HCT116 (cell line): ENCODE data around the gene MYZAP. TPM values are rescaled to one million over a fixed set of nuclear protein-coding genes. Genes with fewer than 3 reads are reported as not detected.
"Not testable (repeated sequence)": the region's sequence is repeated elsewhere in the genome, so short reads cannot be mapped to it uniquely, and the experiment has no call there.

Experiments used
- ATAC-seq: fragments of 200-7000 bp; cut with Tn5 transposase; 2 replicates; pipeline ENCODE4 v1.9.1; 2020; ENCODE audit warnings: mild to moderate bottlenecking, moderate library complexity
- BruUV-seq: library from RNA; stranded (reverse); fragments of 400-500 nt; replicated peaks from 2 replicates; lab custom pipeline; 2021; lab: Mats Ljungman, UMichigan
- CTCF ChIA-PET: fragments of 300-600 bp; sonication (Branson Sonifier 250); formaldehyde crosslinking; loops from one replicate; lab custom pipeline; 2021; ENCODE audit warnings: antibody characterized with exemption; lab: Charles Lee
- POLR2A ChIA-PET: fragments of 300-600, 350-600 bp; sonication (Branson Sonifier 250); formaldehyde crosslinking; loops from one replicate; lab custom pipeline; 2021; ENCODE audit warnings: antibody characterized with exemption; lab: Charles Lee
- RAD21 ChIA-PET, 2 experiments: fragments of 300-600 bp; sonication (Branson Sonifier 250); formaldehyde crosslinking; loops; one replicate each; lab custom pipeline; 2023; ENCODE audit warnings: low total read pairs in 2 of 2; ENCODE audit not compliant: uncharacterized antibody in 2 of 2, unreplicated experiment in 2 of 2, low non-redundant PET in 1 of 2; lab: Charles Lee
- DNase-seq: peaks from one replicate; pipeline ENCODE4 v3.0.0-alpha.2; 2010; ENCODE audit warnings: low read depth, low spot score
- H2AFZ ChIP-seq: fragments of 200-600 bp; shearing (Covaris generic), sonication (generic); 2 replicates; pipeline ENCODE4 v1.6.1; 2017; ENCODE audit warnings: low read depth, mixed run types, mixed read lengths, antibody characterized with exemption, low read length; ENCODE audit not compliant: poor library complexity, severe bottlenecking
- H3K27ac ChIP-seq: 2 replicates; pipeline ENCODE4 v1.5.1; 2012; ENCODE audit warnings: low read depth, low read length
- H3K27me3 ChIP-seq: fragments of 200-600 bp; sonication (generic); 2 replicates; pipeline ENCODE4 v1.6.1; 2016; ENCODE audit warnings: mixed run types, low read length, mixed read lengths; ENCODE audit not compliant: insufficient read depth
- H3K36me3 ChIP-seq, 2 experiments: fragments of 200-500 bp in 1 of 2; fragments of 200-600 bp in 1 of 2; sonication (Bioruptor generic) in 1 of 2; sonication (generic) in 1 of 2; 2 replicates each; pipeline versions ENCODE4 v1.5.1 to v1.6.1; 2014 to 2016; ENCODE audit warnings: low read length in 2 of 2, inconsistent platforms in 1 of 2, mixed read lengths in 1 of 2, mixed run types in 1 of 2; ENCODE audit not compliant: insufficient read depth in 2 of 2, control insufficient read depth in 1 of 2
- H3K4me1 ChIP-seq, 2 experiments: fragments of 200-600 bp in 1 of 2; sonication (generic) in 1 of 2; 2 replicates each; pipeline versions ENCODE4 v1.5.1 to v1.6.1; 2012 to 2017; ENCODE audit warnings: low read length in 2 of 2, inconsistent platforms in 1 of 2, mild to moderate bottlenecking in 1 of 2, mixed read lengths in 1 of 2, mixed run types in 1 of 2, moderate library complexity in 1 of 2; ENCODE audit not compliant: insufficient read depth in 2 of 2, control insufficient read depth in 1 of 2
- H3K4me2 ChIP-seq: fragments of 200-600 bp; sonication (generic); 2 replicates; pipeline ENCODE4 v1.6.1; 2017; ENCODE audit warnings: mixed run types, low read length, mixed read lengths
- H3K4me3 ChIP-seq, 2 experiments: fragments of 200-600 bp in 1 of 2; sonication (generic) in 1 of 2; replicated peaks in 1 of 2; 2 replicates each; pipeline ENCODE4 v1.5.1; 2011 to 2016; ENCODE audit warnings: low read length in 2 of 2, control low read depth in 1 of 2, low read depth in 1 of 2, mild to moderate bottlenecking in 1 of 2, mixed read lengths in 1 of 2, mixed run types in 1 of 2
- H3K79me2 ChIP-seq: fragments of 200-600 bp; sonication (generic); 2 replicates; pipeline ENCODE4 v1.6.1; 2017; ENCODE audit warnings: mild to moderate bottlenecking, mixed run types, low read length, moderate library complexity, mixed read lengths; ENCODE audit not compliant: insufficient read depth
- H3K9ac ChIP-seq: fragments of 200-600 bp; sonication (generic); 2 replicates; pipeline ENCODE4 v1.6.1; 2016; ENCODE audit warnings: low read length, mixed read lengths
- H3K9me2 ChIP-seq: fragments of 200-600 bp; sonication (generic), shearing (Covaris generic); 2 replicates; pipeline ENCODE4 v1.6.1; 2017; ENCODE audit warnings: mixed run types, mild to moderate bottlenecking, moderate library complexity; ENCODE audit not compliant: insufficient read depth
- H3K9me3 ChIP-seq, 2 experiments: fragments of 200-500 bp in 1 of 2; fragments of 200-600 bp in 1 of 2; sonication (Bioruptor generic) in 1 of 2; sonication (generic) in 1 of 2; 2 replicates each; pipeline ENCODE4 v1.6.1; 2014 to 2017; ENCODE audit warnings: low read length in 2 of 2, mixed read lengths in 2 of 2, inconsistent platforms in 1 of 2, low read depth in 1 of 2, mild to moderate bottlenecking in 1 of 2, mixed run types in 1 of 2, moderate library complexity in 1 of 2; ENCODE audit not compliant: control insufficient read depth in 1 of 2, insufficient read depth in 1 of 2
- H4K20me1 ChIP-seq: fragments of 200-600 bp; sonication (generic), shearing (Covaris generic); 2 replicates; pipeline ENCODE4 v1.6.1; 2017; ENCODE audit warnings: mixed run types, mild to moderate bottlenecking, moderate library complexity; ENCODE audit not compliant: insufficient read depth
- CBX3 ChIP-seq: IDR thresholded peaks from 2 replicates; pipeline ENCODE4 v1.6.1; 2012; ENCODE audit warnings: low read depth
- CTCF ChIP-seq, 3 experiments: fragments of 200-600 bp in 1 of 3; sonication (generic) in 1 of 3; IDR thresholded peaks in 2 of 3; conservative IDR thresholded peaks in 1 of 3; 2 replicates each; pipeline ENCODE4 v1.5.1; 2012 to 2017; ENCODE audit warnings: low read depth in 2 of 3, low read length in 2 of 3, antibody characterized with exemption in 1 of 3, borderline replicate concordance in 1 of 3, control low read depth in 1 of 3, mild to moderate bottlenecking in 1 of 3, mixed read lengths in 1 of 3, mixed run types in 1 of 3, moderate library complexity in 1 of 3; ENCODE audit not compliant: insufficient read depth in 1 of 3
- EGR1 ChIP-seq: IDR thresholded peaks from 2 replicates; pipeline ENCODE4 v1.6.1; 2012; ENCODE audit warnings: low read depth
- ELF1 ChIP-seq: IDR thresholded peaks from 2 replicates; pipeline ENCODE4 v1.6.1; 2012; ENCODE audit warnings: low read depth, borderline replicate concordance
- EZH2 ChIP-seq: fragments of 200-600 bp; sonication (generic); IDR thresholded peaks from 2 replicates; pipeline ENCODE4 v1.6.1; 2017; ENCODE audit warnings: antibody characterized with exemption, mixed run types
- JUND ChIP-seq: IDR thresholded peaks from 2 replicates; pipeline ENCODE4 v1.6.1; 2012
- POLR2A ChIP-seq: IDR thresholded peaks from 2 replicates; pipeline ENCODE4 v1.7.0; 2011; ENCODE audit warnings: borderline replicate concordance; ENCODE audit not compliant: insufficient read depth, insufficient read length; ENCODE audit errors: extremely low read depth
- SIN3A ChIP-seq: IDR thresholded peaks from 2 replicates; pipeline ENCODE4 v1.6.1; 2012; ENCODE audit warnings: low read depth
- SRF ChIP-seq: IDR thresholded peaks from 2 replicates; pipeline ENCODE4 v1.6.1; 2012; ENCODE audit warnings: low read depth
- YY1 ChIP-seq: IDR thresholded peaks from 2 replicates; pipeline ENCODE4 v1.6.1; 2011; ENCODE audit warnings: low read length, low read depth, moderate library complexity, mild to moderate bottlenecking; ENCODE audit not compliant: insufficient replicate concordance; ENCODE audit errors: extremely low read depth
- ZNF274 ChIP-seq: fragments of 200-500 bp; sonication (Bioruptor generic); IDR thresholded peaks from 2 replicates; pipeline ENCODE4 v1.6.1; 2014; ENCODE audit warnings: mild to moderate bottlenecking, low read depth, low read length, inconsistent platforms
- intact Hi-C: fragments of 100-400 bp; cut with micrococcal nuclease; formaldehyde crosslinking; loops from 2 replicates; pipeline ENCODE4 v1.10.0; 2022
- total RNA-seq: library from RNA; stranded (reverse); gene quantifications from one replicate; pipeline ENCODE4 v1.2.1, GENCODE V29; 2021; ENCODE audit not compliant: unreplicated experiment
- TF ChIP-seq, protein P1 (sequence below): IDR thresholded peaks from 2 replicates; pipeline ENCODE4 v1.6.1; 2012; ENCODE audit warnings: low read depth
- TF ChIP-seq, protein P2 (sequence below): IDR thresholded peaks from 2 replicates; pipeline ENCODE4 v1.6.1; 2012

MYZAP gene
- total RNA-seq, 1 experiment from 2014 or later = 5.8 TPM

- TF ChIP-seq, protein P1, sequence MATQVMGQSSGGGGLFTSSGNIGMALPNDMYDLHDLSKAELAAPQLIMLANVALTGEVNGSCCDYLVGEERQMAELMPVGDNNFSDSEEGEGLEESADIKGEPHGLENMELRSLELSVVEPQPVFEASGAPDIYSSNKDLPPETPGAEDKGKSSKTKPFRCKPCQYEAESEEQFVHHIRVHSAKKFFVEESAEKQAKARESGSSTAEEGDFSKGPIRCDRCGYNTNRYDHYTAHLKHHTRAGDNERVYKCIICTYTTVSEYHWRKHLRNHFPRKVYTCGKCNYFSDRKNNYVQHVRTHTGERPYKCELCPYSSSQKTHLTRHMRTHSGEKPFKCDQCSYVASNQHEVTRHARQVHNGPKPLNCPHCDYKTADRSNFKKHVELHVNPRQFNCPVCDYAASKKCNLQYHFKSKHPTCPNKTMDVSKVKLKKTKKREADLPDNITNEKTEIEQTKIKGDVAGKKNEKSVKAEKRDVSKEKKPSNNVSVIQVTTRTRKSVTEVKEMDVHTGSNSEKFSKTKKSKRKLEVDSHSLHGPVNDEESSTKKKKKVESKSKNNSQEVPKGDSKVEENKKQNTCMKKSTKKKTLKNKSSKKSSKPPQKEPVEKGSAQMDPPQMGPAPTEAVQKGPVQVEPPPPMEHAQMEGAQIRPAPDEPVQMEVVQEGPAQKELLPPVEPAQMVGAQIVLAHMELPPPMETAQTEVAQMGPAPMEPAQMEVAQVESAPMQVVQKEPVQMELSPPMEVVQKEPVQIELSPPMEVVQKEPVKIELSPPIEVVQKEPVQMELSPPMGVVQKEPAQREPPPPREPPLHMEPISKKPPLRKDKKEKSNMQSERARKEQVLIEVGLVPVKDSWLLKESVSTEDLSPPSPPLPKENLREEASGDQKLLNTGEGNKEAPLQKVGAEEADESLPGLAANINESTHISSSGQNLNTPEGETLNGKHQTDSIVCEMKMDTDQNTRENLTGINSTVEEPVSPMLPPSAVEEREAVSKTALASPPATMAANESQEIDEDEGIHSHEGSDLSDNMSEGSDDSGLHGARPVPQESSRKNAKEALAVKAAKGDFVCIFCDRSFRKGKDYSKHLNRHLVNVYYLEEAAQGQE = no peak
- TF ChIP-seq SRF (no peak), CBX3 (no peak), POLR2A (no peak), EZH2 (no peak), ELF1 (no peak), CTCF (IDR thresholded peaks at IDR 0.05 in 2 of 3, conservative IDR thresholded peaks at IDR 0.05 in 1 of 3; ENCODE audit: borderline replicate concordance in 1 of 3, insufficient read depth in 1 of 3, low read depth in 2 of 3, low read length in 2 of 3) (no peak), JUND (no peak), YY1 (no peak), ZNF274 (no peak), EGR1 (no peak), SIN3A (no peak)
- TF ChIP-seq, protein P2, sequence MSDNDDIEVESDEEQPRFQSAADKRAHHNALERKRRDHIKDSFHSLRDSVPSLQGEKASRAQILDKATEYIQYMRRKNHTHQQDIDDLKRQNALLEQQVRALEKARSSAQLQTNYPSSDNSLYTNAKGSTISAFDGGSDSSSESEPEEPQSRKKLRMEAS = no peak
- TF ChIP-seq, all 23 proteins: peak for 0
These were observed 22.5 kb downstream of the MYZAP start (continued) for GRCh38 chr15:57614241-57614640.

GRCh38 chr15:57615951-57616496, 24.3 kb downstream of the MYZAP start:
- intact Hi-C loops, H4K20me1 ChIP-seq, H3K27me3 ChIP-seq, H3K9me2 ChIP-seq, H3K9me3 ChIP-seq, RAD21 ChIA-PET, ATAC-seq, CTCF ChIA-PET, H3K36me3 ChIP-seq, H3K4me3 ChIP-seq, H3K4me2 ChIP-seq, DNase-seq, H2AFZ ChIP-seq, H3K9ac ChIP-seq, POLR2A ChIA-PET, BruUV-seq, H3K27ac ChIP-seq, H3K79me2 ChIP-seq: not testable (repeated sequence)
- H3K4me1 ChIP-seq = peaks cover 14 to 18% of the 10 kb centered on the region in 2 experiments
